ENCODE results near the gene MRC2.
"Not testable (repeated sequence)": the region's sequence is repeated elsewhere in the genome, so short reads cannot be mapped to it uniquely, and the experiment has no call there.

The MRC2 gene

GRCh38 chr17:62597150-62597549 lies 30.3 kb upstream of the MRC2 start:
- peaks cover 73% of the 10 kb centered on the region for H3K36me3 ChIP-seq (ENCODE audit: insufficient read depth, low read depth, low read length)
- H3K9ac ChIP-seq (ENCODE audit: low read depth, low read length), result no peak overlapping the region
- H3K27ac ChIP-seq (ENCODE audit: low read length), result no peak overlapping the region
- no peak overlapping the region for H3K4me3 ChIP-seq (ENCODE audit: low read length)
- H3K4me1 ChIP-seq (ENCODE audit: insufficient read depth, low read length), result no peaks in the 10 kb centered on the region
- no peaks in the 10 kb centered on the region for H3K27me3 ChIP-seq (ENCODE audit: insufficient read depth, low read length)
- H3K9me3 ChIP-seq (ENCODE audit: insufficient read depth, low read depth, low read length), result 0 out of 2 replicates have a peak, but pooled peaks cover 3% of the 10 kb centered on the region

- Histone ChIP-seq H3K27me3 (ENCODE audit: insufficient read depth, low read length) (no peaks in the 10 kb centered on the region), H3K36me3 (ENCODE audit: insufficient read depth, low read depth, low read length) (peaks cover 73% of the 10 kb centered on the region), H3K4me1 (ENCODE audit: insufficient read depth, low read length) (no peaks in the 10 kb centered on the region), H3K9me3 (ENCODE audit: insufficient read depth, low read depth, low read length) (0 out of 2 replicates have a peak, but pooled peaks cover 3% of the 10 kb centered on the region), H3K27ac (ENCODE audit: low read length) (no peak overlapping the region), H3K4me3 (ENCODE audit: low read length) (no peak overlapping the region), H3K9ac (ENCODE audit: low read depth, low read length) (no peak overlapping the region)
These were observed 29.6 kb upstream of the MRC2 start for GRCh38 chr17:62597920-62598319.

- H3K4me1 ChIP-seq (ENCODE audit: insufficient read depth, low read length), result no peaks in the 10 kb centered on the region
- no peak overlapping the region for H3K9ac ChIP-seq (ENCODE audit: low read depth, low read length)
- no peaks in the 10 kb centered on the region for H3K27me3 ChIP-seq (ENCODE audit: insufficient read depth, low read length)
- H3K27ac ChIP-seq (ENCODE audit: low read length), result no peak overlapping the region
- H3K9me3 ChIP-seq (ENCODE audit: insufficient read depth, low read depth, low read length), result 0 out of 2 replicates have a peak, but pooled peaks cover 3% of the 10 kb centered on the region
- peaks cover 79% of the 10 kb centered on the region for H3K36me3 ChIP-seq (ENCODE audit: insufficient read depth, low read depth, low read length)
- H3K4me3 ChIP-seq (ENCODE audit: low read length), result no peak overlapping the region
These were observed 27.4 kb upstream of the MRC2 start for GRCh38 chr17:62599964-62600657.

GRCh38 chr17:62600805-62601204 lies 26.7 kb upstream of the MRC2 start:
- H3K9me3 ChIP-seq (ENCODE audit: insufficient read depth, low read depth, low read length), result 0 out of 2 replicates have a peak, but pooled peaks cover 3% of the 10 kb centered on the region
- H3K27ac ChIP-seq (ENCODE audit: low read length), result no peak overlapping the region
- H3K4me3 ChIP-seq (ENCODE audit: low read length), result no peak overlapping the region
- no peaks in the 10 kb centered on the region for H3K27me3 ChIP-seq (ENCODE audit: insufficient read depth, low read length)
- peaks cover 80% of the 10 kb centered on the region for H3K36me3 ChIP-seq (ENCODE audit: insufficient read depth, low read depth, low read length)
- H3K4me1 ChIP-seq (ENCODE audit: insufficient read depth, low read length), result no peaks in the 10 kb centered on the region
- H3K9ac ChIP-seq (ENCODE audit: low read depth, low read length), result no peak overlapping the region

- no peaks in the 10 kb centered on the region for H3K9me3 ChIP-seq (ENCODE audit: insufficient read depth, low read depth, low read length)
- H3K4me1 ChIP-seq (ENCODE audit: insufficient read depth, low read length), result no peaks in the 10 kb centered on the region
- peaks cover 80% of the 10 kb centered on the region for H3K36me3 ChIP-seq (ENCODE audit: insufficient read depth, low read depth, low read length)
- no peak overlapping the region for H3K9ac ChIP-seq (ENCODE audit: low read depth, low read length)
- no peak overlapping the region for H3K4me3 ChIP-seq (ENCODE audit: low read length)
- H3K27ac ChIP-seq (ENCODE audit: low read length), result no peak overlapping the region
- H3K27me3 ChIP-seq (ENCODE audit: insufficient read depth, low read length), result no peaks in the 10 kb centered on the region
These were observed 26.0 kb upstream of the MRC2 start for GRCh38 chr17:62601471-62601870.

- H3K9ac ChIP-seq (ENCODE audit: low read depth, low read length); H3K4me3 ChIP-seq (ENCODE audit: low read length); H3K27me3 ChIP-seq (ENCODE audit: insufficient read depth, low read length); H3K27ac ChIP-seq (ENCODE audit: low read length); H3K4me1 ChIP-seq (ENCODE audit: insufficient read depth, low read length); H3K9me3 ChIP-seq (ENCODE audit: insufficient read depth, low read depth, low read length): not testable (repeated sequence)
- peaks cover 81% of the 10 kb centered on the region for H3K36me3 ChIP-seq (ENCODE audit: insufficient read depth, low read depth, low read length)
These were observed 23.7 kb upstream of the MRC2 start for GRCh38 chr17:62603783-62604182.

- Histone ChIP-seq H3K9ac (ENCODE audit: low read depth, low read length) (no peak overlapping the region), H3K4me1 (ENCODE audit: insufficient read depth, low read length) (no peaks in the 10 kb centered on the region), H3K27ac (ENCODE audit: low read length) (no peak overlapping the region), H3K27me3 (ENCODE audit: insufficient read depth, low read length) (no peaks in the 10 kb centered on the region), H3K4me3 (ENCODE audit: low read length) (no peak overlapping the region), H3K9me3 (ENCODE audit: insufficient read depth, low read depth, low read length) (no peaks in the 10 kb centered on the region), H3K36me3 (ENCODE audit: insufficient read depth, low read depth, low read length) (peaks cover 84% of the 10 kb centered on the region)
These were observed 21.9 kb upstream of the MRC2 start for GRCh38 chr17:62605588-62605987.

GRCh38 chr17:62611292-62611691 lies 16.2 kb upstream of the MRC2 start:
- Histone ChIP-seq H3K4me1 (ENCODE audit: insufficient read depth, low read length) (no peaks in the 10 kb centered on the region), H3K27ac (ENCODE audit: low read length) (no peak overlapping the region), H3K36me3 (ENCODE audit: insufficient read depth, low read depth, low read length) (peaks cover 76% of the 10 kb centered on the region), H3K27me3 (ENCODE audit: insufficient read depth, low read length) (no peaks in the 10 kb centered on the region), H3K9ac (ENCODE audit: low read depth, low read length) (no peak overlapping the region), H3K4me3 (ENCODE audit: low read length) (no peak overlapping the region), H3K9me3 (ENCODE audit: insufficient read depth, low read depth, low read length) (no peaks in the 10 kb centered on the region)

GRCh38 chr17:62611728-62612127 lies 15.7 kb upstream of the MRC2 start:
- no peak overlapping the region for H3K27ac ChIP-seq (ENCODE audit: low read length)
- no peak overlapping the region for H3K9ac ChIP-seq (ENCODE audit: low read depth, low read length)
- no peaks in the 10 kb centered on the region; the same call in 1 of the 2 replicates for H3K4me1 ChIP-seq (ENCODE audit: insufficient read depth, low read length)
- no peaks in the 10 kb centered on the region for H3K27me3 ChIP-seq (ENCODE audit: insufficient read depth, low read length)
- peaks cover 71% of the 10 kb centered on the region for H3K36me3 ChIP-seq (ENCODE audit: insufficient read depth, low read depth, low read length)
- no peak overlapping the region for H3K4me3 ChIP-seq (ENCODE audit: low read length)
- H3K9me3 ChIP-seq (ENCODE audit: insufficient read depth, low read depth, low read length), result no peaks in the 10 kb centered on the region

- H3K9me3 ChIP-seq (ENCODE audit: insufficient read depth, low read depth, low read length); H3K4me1 ChIP-seq (ENCODE audit: insufficient read depth, low read length); H3K4me3 ChIP-seq (ENCODE audit: low read length); H3K27me3 ChIP-seq (ENCODE audit: insufficient read depth, low read length); H3K9ac ChIP-seq (ENCODE audit: low read depth, low read length); H3K27ac ChIP-seq (ENCODE audit: low read length): not testable (repeated sequence)
- peaks cover 68% of the 10 kb centered on the region for H3K36me3 ChIP-seq (ENCODE audit: insufficient read depth, low read depth, low read length)
These were observed 15.2 kb upstream of the MRC2 start for GRCh38 chr17:62612289-62612688.

- H3K4me3 ChIP-seq (ENCODE audit: low read length); H3K9me3 ChIP-seq (ENCODE audit: insufficient read depth, low read depth, low read length); H3K9ac ChIP-seq (ENCODE audit: low read depth, low read length); H3K27ac ChIP-seq (ENCODE audit: low read length); H3K27me3 ChIP-seq (ENCODE audit: insufficient read depth, low read length): not testable (repeated sequence)
- Histone ChIP-seq H3K36me3 (ENCODE audit: insufficient read depth, low read depth, low read length) (peaks cover 60% of the 10 kb centered on the region), H3K4me1 (ENCODE audit: insufficient read depth, low read length) (peaks cover 14% of the 10 kb centered on the region)
These were observed 14.4 kb upstream of the MRC2 start for GRCh38 chr17:62613095-62613494.

- no peaks in the 10 kb centered on the region for H3K27me3 ChIP-seq (ENCODE audit: insufficient read depth, low read length)
- H3K27ac ChIP-seq (ENCODE audit: low read length), result no peak overlapping the region
- H3K4me3 ChIP-seq (ENCODE audit: low read length), result no peak overlapping the region
- H3K4me1 ChIP-seq (ENCODE audit: insufficient read depth, low read length), result peaks cover 15% of the 10 kb centered on the region
- peaks cover 49% of the 10 kb centered on the region for H3K36me3 ChIP-seq (ENCODE audit: insufficient read depth, low read depth, low read length)
- H3K9me3 ChIP-seq (ENCODE audit: insufficient read depth, low read depth, low read length), result no peaks in the 10 kb centered on the region
- H3K9ac ChIP-seq (ENCODE audit: low read depth, low read length), result no peak overlapping the region
These were observed 13.3 kb upstream of the MRC2 start for GRCh38 chr17:62614142-62614541.

All from iPS-20b (cell line).